IgD-negative memory B cell (primary cell): Measurements from ENCODE around the gene GLIPR1L2. TPM values are rescaled to one million over a fixed set of nuclear protein-coding genes. Genes with fewer than 3 reads are reported as not detected.
A peak's percentile ranks its signal among the peaks of the same experiment; 100 is the strongest.
"Not testable (repeated sequence)": the region's sequence is repeated elsewhere in the genome, so short reads cannot be mapped to it uniquely, and the experiment has no call there.

ENCODE experiments used
- H3K27ac Mint-ChIP-seq, 3 donors: one replicate each; pipeline ENCODE4 v1.8.0; 2020 to 2022; ENCODE audit warnings: mild to moderate bottlenecking in 3 of 3, mixed read lengths in 3 of 3, moderate library complexity in 1 of 3
- H3K27me3 Mint-ChIP-seq: one replicate; pipeline ENCODE4 v1.8.0; 2021; ENCODE audit warnings: mixed read lengths
- H3K36me3 Mint-ChIP-seq: one replicate; pipeline ENCODE4 v1.8.0; 2020; ENCODE audit warnings: mild to moderate bottlenecking, mixed read lengths
- H3K4me1 Mint-ChIP-seq, 3 donors: one replicate each; pipeline ENCODE4 v1.8.0; 2020 to 2022; ENCODE audit warnings: mixed read lengths in 3 of 3, mild to moderate bottlenecking in 1 of 3
- H3K4me3 Mint-ChIP-seq, 4 donors: one replicate each; pipeline ENCODE4 v1.8.0; 2020 to 2022; ENCODE audit warnings: mild to moderate bottlenecking in 4 of 4, mixed read lengths in 4 of 4, moderate library complexity in 3 of 4
- H3K9me3 Mint-ChIP-seq, 3 donors: one replicate each; pipeline ENCODE4 v1.8.0; 2020 to 2021; ENCODE audit warnings: mixed read lengths in 3 of 3, mild to moderate bottlenecking in 1 of 3
- polyA plus RNA-seq: library from polyadenylated mRNA; unstranded; fragments of 300-500 nt; fragmentation: Illumina TruSeq; gene quantifications from one replicate; pipeline ENCODE4 v1.2.3, GENCODE V29; 2021

Gene GLIPR1L2
- polyA plus RNA-seq: 1.6 TPM

GRCh38 chr12:75390899-75391538 lies at the start of gene GLIPR1L2:
Gene GLIPR1L2 (plus strand): TSS chr12:75391089. CDS start chr12:75391117, 28 bp downstream.
- peaks cover 13 to 38% (median 37%) of the 10 kb centered on the region in 3 donors for H3K4me1 Mint-ChIP-seq
- H3K4me3 Mint-ChIP-seq: peak within 1 kb of the TSS; percentile 89 to 97 (median 95)
- peaks cover 5% of the 10 kb centered on the region for H3K36me3 Mint-ChIP-seq
- H3K27ac Mint-ChIP-seq: peak within 1 kb of the TSS; percentile 85 to 98 (median 95)
- H3K9me3 Mint-ChIP-seq: peaks cover 0 to 4% (median 0%) of the 10 kb centered on the region in 3 donors
- no peaks in the 10 kb centered on the region for H3K27me3 Mint-ChIP-seq

GRCh38 chr12:75341873-75342272 lies 49.0 kb upstream of the GLIPR1L2 start:
- Mint-ChIP-seq H3K9me3 (no peaks in the 10 kb centered on the region), H3K36me3 (peaks cover 3% of the 10 kb centered on the region), H3K27ac (no peak overlapping the region), H3K4me3 (no peak overlapping the region), H3K27me3 (peaks cover under 1% of the 10 kb centered on the region), H3K4me1 (peaks cover 0 to 2% (median 0%) of the 10 kb centered on the region in 3 donors)

GRCh38 chr12:75345531-75345930 lies 45.4 kb upstream of the GLIPR1L2 start:
- no peaks in the 10 kb centered on the region for H3K4me1 Mint-ChIP-seq
- peaks cover 1% of the 10 kb centered on the region for H3K27me3 Mint-ChIP-seq
- H3K27ac Mint-ChIP-seq: no peak overlapping the region
- peaks cover 2% of the 10 kb centered on the region for H3K36me3 Mint-ChIP-seq
- no peak overlapping the region for H3K4me3 Mint-ChIP-seq
- no peaks in the 10 kb centered on the region for H3K9me3 Mint-ChIP-seq

GRCh38 chr12:75346215-75346614 lies 44.7 kb upstream of the GLIPR1L2 start:
- not testable (repeated sequence) for H3K27me3 Mint-ChIP-seq, H3K9me3 Mint-ChIP-seq, H3K27ac Mint-ChIP-seq, H3K36me3 Mint-ChIP-seq, H3K4me3 Mint-ChIP-seq, H3K4me1 Mint-ChIP-seq

GRCh38 chr12:75349946-75350345 lies 40.9 kb upstream of the GLIPR1L2 start:
- peaks cover 0 to 1% (median 0%) of the 10 kb centered on the region in 3 donors for H3K4me1 Mint-ChIP-seq
- peaks cover 2% of the 10 kb centered on the region for H3K36me3 Mint-ChIP-seq
- peaks cover 1% of the 10 kb centered on the region for H3K27me3 Mint-ChIP-seq
- peaks cover 5 to 12% (median 10%) of the 10 kb centered on the region in 3 donors for H3K9me3 Mint-ChIP-seq
- no peak overlapping the region for H3K4me3 Mint-ChIP-seq
- H3K27ac Mint-ChIP-seq: no peak overlapping the region

GRCh38 chr12:75350413-75350812 lies 40.5 kb upstream of the GLIPR1L2 start:
- no peak overlapping the region for H3K4me3 Mint-ChIP-seq
- no peak overlapping the region for H3K27ac Mint-ChIP-seq
- peaks cover 1% of the 10 kb centered on the region for H3K27me3 Mint-ChIP-seq
- peaks cover under 1% of the 10 kb centered on the region for H3K36me3 Mint-ChIP-seq
- peaks cover 0 to 1% (median 0%) of the 10 kb centered on the region in 3 donors for H3K4me1 Mint-ChIP-seq
- H3K9me3 Mint-ChIP-seq: peaks cover 8 to 14% (median 13%) of the 10 kb centered on the region in 3 donors

- peaks cover 8 to 14% (median 13%) of the 10 kb centered on the region in 3 donors for H3K9me3 Mint-ChIP-seq
- no peaks in the 10 kb centered on the region for H3K36me3 Mint-ChIP-seq
- peak overlapping the region in 1 of 3 donors; percentile 36 for H3K27ac Mint-ChIP-seq
- peaks cover 0 to 1% (median 0%) of the 10 kb centered on the region in 3 donors for H3K4me1 Mint-ChIP-seq
- no peaks in the 10 kb centered on the region for H3K27me3 Mint-ChIP-seq
- no peak overlapping the region for H3K4me3 Mint-ChIP-seq
Measured at GRCh38 chr12:75354011-75354410, 36.9 kb upstream of the GLIPR1L2 start.

- Mint-ChIP-seq H3K9me3 (peaks cover 2 to 11% (median 3%) of the 10 kb centered on the region in 3 donors), H3K27ac (no peak overlapping the region), H3K4me1 (peaks cover 0 to 8% (median 4%) of the 10 kb centered on the region in 3 donors), H3K36me3 (peaks cover 5% of the 10 kb centered on the region), H3K4me3 (no peak overlapping the region), H3K27me3 (no peaks in the 10 kb centered on the region)
Measured at GRCh38 chr12:75360920-75361319, 30.0 kb upstream of the GLIPR1L2 start.

GRCh38 chr12:75361408-75361807 lies 29.5 kb upstream of the GLIPR1L2 start:
- Mint-ChIP-seq H3K4me1 (peaks cover 0 to 8% (median 6%) of the 10 kb centered on the region in 3 donors), H3K27me3 (no peaks in the 10 kb centered on the region), H3K4me3 (no peak overlapping the region), H3K27ac (no peak overlapping the region), H3K36me3 (peaks cover 5% of the 10 kb centered on the region), H3K9me3 (peaks cover 2 to 11% (median 3%) of the 10 kb centered on the region in 3 donors)

GRCh38 chr12:75364919-75365318 lies 26.0 kb upstream of the GLIPR1L2 start:
- H3K27ac Mint-ChIP-seq: no peak overlapping the region
- H3K4me1 Mint-ChIP-seq: peaks cover 0 to 10% (median 7%) of the 10 kb centered on the region in 3 donors
- peaks cover 5% of the 10 kb centered on the region for H3K36me3 Mint-ChIP-seq
- H3K4me3 Mint-ChIP-seq: no peak overlapping the region
- no peaks in the 10 kb centered on the region for H3K27me3 Mint-ChIP-seq
- peaks cover 2 to 10% (median 3%) of the 10 kb centered on the region in 3 donors for H3K9me3 Mint-ChIP-seq

GRCh38 chr12:75366629-75367028 lies 24.3 kb upstream of the GLIPR1L2 start:
- Mint-ChIP-seq H3K27me3 (no peaks in the 10 kb centered on the region), H3K27ac (no peak overlapping the region), H3K9me3 (no peaks in the 10 kb centered on the region), H3K4me3 (no peak overlapping the region), H3K4me1 (peaks cover 0 to 4% (median 2%) of the 10 kb centered on the region in 3 donors), H3K36me3 (peaks cover 1% of the 10 kb centered on the region)

GRCh38 chr12:75374971-75375370 lies 15.9 kb upstream of the GLIPR1L2 start:
- Mint-ChIP-seq H3K27ac (no peak overlapping the region), H3K9me3 (no peaks in the 10 kb centered on the region), H3K27me3 (no peaks in the 10 kb centered on the region), H3K4me1 (no peaks in the 10 kb centered on the region), H3K36me3 (peaks cover 8% of the 10 kb centered on the region), H3K4me3 (no peak overlapping the region)

GRCh38 chr12:75378354-75378753 lies 12.5 kb upstream of the GLIPR1L2 start:
- Mint-ChIP-seq H3K9me3 (no peaks in the 10 kb centered on the region), H3K27ac (no peak overlapping the region), H3K27me3 (no peaks in the 10 kb centered on the region), H3K4me3 (no peak overlapping the region), H3K36me3 (peaks cover 12% of the 10 kb centered on the region), H3K4me1 (peaks cover 0 to 3% (median 0%) of the 10 kb centered on the region in 3 donors)

- H3K36me3 Mint-ChIP-seq: peaks cover 2% of the 10 kb centered on the region
- peaks cover 9 to 38% (median 37%) of the 10 kb centered on the region in 3 donors for H3K4me1 Mint-ChIP-seq
- H3K4me3 Mint-ChIP-seq: peak overlapping the region in 2 of 4 donors; percentile 38 to 42
Measured at GRCh38 chr12:75389061-75389460, 1.8 kb upstream of the GLIPR1L2 start.

GRCh38 chr12:75389706-75390105 lies 1.2 kb upstream of the GLIPR1L2 start:
- no peaks in the 10 kb centered on the region for H3K27me3 Mint-ChIP-seq
- peaks cover 9 to 38% (median 37%) of the 10 kb centered on the region in 3 donors for H3K4me1 Mint-ChIP-seq
- peaks cover 2% of the 10 kb centered on the region for H3K36me3 Mint-ChIP-seq
- peak overlapping the region in 1 of 3 donors; percentile 85 for H3K27ac Mint-ChIP-seq
- H3K9me3 Mint-ChIP-seq: peaks cover 0 to 4% (median 0%) of the 10 kb centered on the region in 3 donors
- peak overlapping the region in 3 of 4 donors; percentile 63 to 97 (median 95) for H3K4me3 Mint-ChIP-seq

More at GRCh38 chr12:75389061-75389460, 1.8 kb upstream of the GLIPR1L2 start:
- peaks cover 0 to 4% (median 0%) of the 10 kb centered on the region in 3 donors for H3K9me3 Mint-ChIP-seq
- H3K27me3 Mint-ChIP-seq: no peaks in the 10 kb centered on the region
- peak overlapping the region in 2 of 3 donors; percentile 4 to 37 for H3K27ac Mint-ChIP-seq
